Measurements from ENCODE around the gene ATXN7L3.

GRCh38 chr17:44159519-44160210 lies 40.0 kb downstream of the ATXN7L3 start:
- TF ChIP-seq CTCF (IDR thresholded peaks at IDR 0.05): no peak
- TF ChIP-seq EZH2 (IDR thresholded peaks at IDR 0.05): no peak
- no peak for TF ChIP-seq EZH2phosphoT487 (IDR thresholded peaks at IDR 0.05)

All from neural progenitor cell (in vitro differentiated cells).